GM12878 (cell line): ENCODE measurements around the gene MAST4. TPM values are rescaled to one million over a fixed set of nuclear protein-coding genes. Genes with fewer than 3 reads are reported as not detected.

Experiments used
- ATAC-seq: fragments of 200-7000 bp; cut with Tn5 transposase; 3 replicates; pipeline ENCODE4 v1.9.1; 2020; ENCODE audit warnings: mild to moderate bottlenecking, moderate library complexity
- BruUV-seq: library from RNA; stranded (reverse); fragments of 400-500 nt; replicated peaks from 2 replicates; lab custom pipeline; 2021; lab: Mats Ljungman, UMichigan
- CTCF ChIA-PET: fragments of 300-600 bp; sonication (Branson Sonifier 250); formaldehyde crosslinking; extraction: SDS; loops from one replicate; lab custom pipeline; 2021; ENCODE audit warnings: inconsistent platforms; lab: Yijun Ruan, JAX
- POLR2A ChIA-PET: fragments of 350-600 bp; formaldehyde crosslinking; extraction: SDS; loops from one replicate; lab custom pipeline; 2021; ENCODE audit warnings: inconsistent platforms; lab: Charles Lee
- RAD21 ChIA-PET: fragments of 300-600 bp; sonication (Branson Sonifier 250); formaldehyde crosslinking; loops from one replicate; lab custom pipeline; 2023; ENCODE audit warnings: antibody characterized with exemption; ENCODE audit not compliant: unreplicated experiment; lab: Charles Lee
- SMC1A ChIA-PET: fragments of 300-600 bp; sonication (Branson Sonifier 250); formaldehyde crosslinking; loops from one replicate; lab custom pipeline; 2023; ENCODE audit not compliant: unreplicated experiment, uncharacterized antibody; lab: Charles Lee
- DNase-seq: peaks from one replicate; pipeline ENCODE4 v3.0.0-alpha.2; 2011; ENCODE audit warnings: low read depth, low spot score
- FAIRE-seq: peaks from 3 replicates; lab custom pipeline; 2011; peaks lifted over from hg19 to GRCh38; lab: Jason Lieb, UNC
- H2AFZ ChIP-seq: 2 replicates; pipeline ENCODE4 v1.6.0; 2011; ENCODE audit warnings: low read depth, low read length, control low read depth; ENCODE audit not compliant: control insufficient read depth
- H3K27ac ChIP-seq: 2 replicates; pipeline ENCODE4 v1.5.1; 2011; ENCODE audit warnings: control low read depth; ENCODE audit not compliant: control insufficient read depth, insufficient read depth
- H3K27me3 ChIP-seq, 2 experiments: replicated peaks in 1 of 2; 2 replicates each; pipeline versions ENCODE4 v1.6.0 to v1.6.1; 2011; ENCODE audit warnings: low read length in 1 of 2; ENCODE audit not compliant: control insufficient read depth in 2 of 2, insufficient read depth in 2 of 2
- H3K36me3 ChIP-seq, 2 experiments: 2 replicates each; pipeline ENCODE4 v1.5.1; 2011; ENCODE audit warnings: low read length in 1 of 2; ENCODE audit not compliant: control insufficient read depth in 2 of 2, insufficient read depth in 2 of 2
- H3K4me1 ChIP-seq: 2 replicates; pipeline ENCODE4 v1.6.1; 2011; ENCODE audit warnings: mild to moderate bottlenecking, low read length, moderate library complexity, mixed read lengths; ENCODE audit not compliant: control insufficient read depth, insufficient read depth
- H3K4me2 ChIP-seq: 2 replicates; pipeline ENCODE4 v1.6.0; 2011; ENCODE audit warnings: control low read depth; ENCODE audit not compliant: control insufficient read depth, insufficient read depth
- H3K4me3 ChIP-seq: fragments of 200-600 bp; sonication (generic); 2 replicates; pipeline ENCODE4 v1.5.1; 2016
- H3K79me2 ChIP-seq: 2 replicates; pipeline ENCODE4 v1.6.0; 2011; ENCODE audit warnings: low read length; ENCODE audit not compliant: control insufficient read depth, insufficient read depth
- H3K9ac ChIP-seq: 2 replicates; pipeline ENCODE4 v1.8.0; 2011; ENCODE audit warnings: low read length, control low read depth, mixed read lengths; ENCODE audit not compliant: control insufficient read depth, insufficient read depth
- H3K9me3 ChIP-seq: replicated peaks from 3 replicates; pipeline ENCODE4 v1.5.1; 2011; ENCODE audit warnings: mild to moderate bottlenecking, low read length; ENCODE audit not compliant: control insufficient read depth, insufficient read depth
- H4K20me1 ChIP-seq: 2 replicates; pipeline ENCODE4 v1.6.0; 2011; ENCODE audit not compliant: control insufficient read depth, insufficient read depth
- PAX8 ChIP-seq: fragments of 450-650 bp; IDR thresholded peaks from 2 replicates; pipeline ENCODE4 v1.6.1; 2017; ENCODE audit warnings: mild to moderate bottlenecking, moderate library complexity
- WGBS: methylation state at CpG from one replicate; pipeline ENCODE4 v1.1.6; 2016; ENCODE audit warnings: low lambda C conversion rate; ENCODE audit not compliant: insufficient replicate concordance, insufficient coverage; ENCODE audit errors: missing lambda C conversion rate; 5-methylcytosine and 5-hydroxymethylcytosine counted together
- in situ Hi-C: fragments of 300-500 bp; cut with MboI; formaldehyde crosslinking; loops from 9 replicates; pipeline ENCODE4 v1.14.3; 2018; ENCODE audit warnings: mixed read lengths
- intact Hi-C: fragments of 100-400 bp; cut with micrococcal nuclease; formaldehyde crosslinking; loops from one replicate; pipeline ENCODE4 v1.14.2; 2022; ENCODE audit not compliant: unreplicated experiment
- polyA plus RNA-seq, 11 experiments: library from polyadenylated mRNA; depleted of rRNA in 4 of 11; unstranded in 6 of 11; stranded (reverse) in 5 of 11; fragments of >200 nt; fragmentation: Nextera tagmentation in 4 of 11; fragmentation: Illumina TruSeq in 1 of 11; extraction: Ambion mirVana in 4 of 11; extraction: Trizol in 1 of 11; gene quantifications; 1 replicate in 1 of 11; 2 replicates in 10 of 11; pipeline versions ENCODE4 v1.2.1 to v1.2.3, GENCODE V29; 2011 to 2016; ENCODE audit warnings: inconsistent platforms in 2 of 11, missing spikeins in 2 of 11, low read depth in 1 of 11
- total RNA-seq, 4 experiments: library from RNA; depleted of rRNA in 3 of 4; stranded (reverse); fragments of >200 nt in 3 of 4; fragmentation: Illumina TruSeq in 1 of 4; extraction: Trizol in 1 of 4; gene quantifications; 2 replicates each; pipeline versions ENCODE4 v1.2.1 to v1.2.3, GENCODE V29; 2013 to 2021
- TF ChIP-seq, protein P1 (sequence below): IDR thresholded peaks from 2 replicates; pipeline ENCODE4 v1.6.1; 2012; ENCODE audit warnings: low read depth, low read length, improper control_type of control experiment
- TF ChIP-seq, protein P2 (sequence below): fragments of 450-650 bp; IDR thresholded peaks from 2 replicates; pipeline ENCODE4 v1.6.1; 2017; ENCODE audit warnings: mild to moderate bottlenecking, low read depth, inconsistent platforms; ENCODE audit not compliant: poor library complexity, severe bottlenecking
- TF ChIP-seq, protein P3 (sequence below): fragments of 450-650 bp; conservative IDR thresholded peaks from 2 replicates; pipeline ENCODE4 v1.6.1; 2017; ENCODE audit warnings: mild to moderate bottlenecking, moderate library complexity

Gene MAST4
- total and polyA plus RNA-seq, 10 of the 15 experiments (the other 5 are each of a cell fraction or from before 2014, with no cell fraction given) = 0.02 to 1.6 (median 0.29) TPM; not detected in 1

DNA sequence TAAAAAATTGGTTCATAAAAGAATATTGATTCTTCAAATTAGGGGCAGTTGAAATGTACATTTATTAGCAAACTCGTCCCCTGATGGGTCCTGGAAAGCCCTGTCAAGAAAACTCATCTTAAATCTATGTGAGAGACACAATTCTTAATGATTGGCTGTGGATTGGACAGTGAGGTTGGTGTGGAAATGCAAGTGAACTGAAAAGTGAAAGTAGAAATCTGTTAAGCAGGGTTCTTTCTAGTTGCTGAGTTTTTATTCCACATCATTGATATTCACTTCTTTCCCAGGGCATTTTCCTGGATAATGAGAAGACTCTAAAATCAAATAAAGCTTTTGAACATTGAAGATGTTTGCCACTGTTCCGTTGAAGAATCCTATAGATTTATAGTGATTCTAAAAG lies 292.4 kb downstream of the MAST4 start:
- Histone ChIP-seq H3K27ac (no peak overlapping the region), H3K36me3 (no peaks in the 10 kb centered on the region), H3K79me2 (no peaks in the 10 kb centered on the region), H4K20me1 (no peaks in the 10 kb centered on the region), H3K9me3 (no peaks in the 10 kb centered on the region), H3K4me1 (no peaks in the 10 kb centered on the region), H3K4me3 (no peak overlapping the region), H3K4me2 (no peak overlapping the region), H3K27me3 (no peaks in the 10 kb centered on the region), H2AFZ (no peak overlapping the region), H3K9ac (no peak overlapping the region)
- DNase-seq (no peak), ATAC-seq (no peak), FAIRE-seq (no peak)
- intact Hi-C loops = no loop called here
- in situ Hi-C loops = no loop called here
- CTCF ChIA-PET = interaction anchor here (1.2 kb wide), 1 partner anchor 74 kb away, joined by 3 read pairs; no protein-coding TSS in a partner anchor
- TF ChIP-seq PAX8 = no peak
- TF ChIP-seq, protein P1, sequence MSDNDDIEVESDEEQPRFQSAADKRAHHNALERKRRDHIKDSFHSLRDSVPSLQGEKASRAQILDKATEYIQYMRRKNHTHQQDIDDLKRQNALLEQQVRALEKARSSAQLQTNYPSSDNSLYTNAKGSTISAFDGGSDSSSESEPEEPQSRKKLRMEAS = no peak
- TF ChIP-seq, protein P2, sequence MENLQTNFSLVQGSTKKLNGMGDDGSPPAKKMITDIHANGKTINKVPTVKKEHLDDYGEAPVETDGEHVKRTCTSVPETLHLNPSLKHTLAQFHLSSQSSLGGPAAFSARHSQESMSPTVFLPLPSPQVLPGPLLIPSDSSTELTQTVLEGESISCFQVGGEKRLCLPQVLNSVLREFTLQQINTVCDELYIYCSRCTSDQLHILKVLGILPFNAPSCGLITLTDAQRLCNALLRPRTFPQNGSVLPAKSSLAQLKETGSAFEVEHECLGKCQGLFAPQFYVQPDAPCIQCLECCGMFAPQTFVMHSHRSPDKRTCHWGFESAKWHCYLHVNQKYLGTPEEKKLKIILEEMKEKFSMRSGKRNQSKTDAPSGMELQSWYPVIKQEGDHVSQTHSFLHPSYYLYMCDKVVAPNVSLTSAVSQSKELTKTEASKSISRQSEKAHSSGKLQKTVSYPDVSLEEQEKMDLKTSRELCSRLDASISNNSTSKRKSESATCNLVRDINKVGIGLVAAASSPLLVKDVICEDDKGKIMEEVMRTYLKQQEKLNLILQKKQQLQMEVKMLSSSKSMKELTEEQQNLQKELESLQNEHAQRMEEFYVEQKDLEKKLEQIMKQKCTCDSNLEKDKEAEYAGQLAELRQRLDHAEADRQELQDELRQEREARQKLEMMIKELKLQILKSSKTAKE = no peak
- TF ChIP-seq, protein P3, sequence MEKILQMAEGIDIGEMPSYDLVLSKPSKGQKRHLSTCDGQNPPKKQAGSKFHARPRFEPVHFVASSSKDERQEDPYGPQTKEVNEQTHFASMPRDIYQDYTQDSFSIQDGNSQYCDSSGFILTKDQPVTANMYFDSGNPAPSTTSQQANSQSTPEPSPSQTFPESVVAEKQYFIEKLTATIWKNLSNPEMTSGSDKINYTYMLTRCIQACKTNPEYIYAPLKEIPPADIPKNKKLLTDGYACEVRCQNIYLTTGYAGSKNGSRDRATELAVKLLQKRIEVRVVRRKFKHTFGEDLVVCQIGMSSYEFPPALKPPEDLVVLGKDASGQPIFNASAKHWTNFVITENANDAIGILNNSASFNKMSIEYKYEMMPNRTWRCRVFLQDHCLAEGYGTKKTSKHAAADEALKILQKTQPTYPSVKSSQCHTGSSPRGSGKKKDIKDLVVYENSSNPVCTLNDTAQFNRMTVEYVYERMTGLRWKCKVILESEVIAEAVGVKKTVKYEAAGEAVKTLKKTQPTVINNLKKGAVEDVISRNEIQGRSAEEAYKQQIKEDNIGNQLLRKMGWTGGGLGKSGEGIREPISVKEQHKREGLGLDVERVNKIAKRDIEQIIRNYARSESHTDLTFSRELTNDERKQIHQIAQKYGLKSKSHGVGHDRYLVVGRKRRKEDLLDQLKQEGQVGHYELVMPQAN = no peak
- BruUV-seq = no TSS peak
- 0% methylated on average over 2 of the region's 2 CpGs for WGBS
- SMC1A ChIA-PET = interaction anchor here (1.3 to 1.9 kb wide), 3 partner anchors 10 to 26 kb away, joined by 3 to 6 read pairs (median 4); no protein-coding TSS in a partner anchor
- POLR2A ChIA-PET = no interaction called here
- RAD21 ChIA-PET = no interaction called here
